Endothelial cell of umbilical vein (primary cell): ENCODE data around the gene ARL1. TPM values are rescaled to one million over a fixed set of nuclear protein-coding genes. Genes with fewer than 3 reads are reported as not detected.
"Not testable (repeated sequence)": the region's sequence is repeated elsewhere in the genome, so short reads cannot be mapped to it uniquely, and the experiment has no call there.

Experiments used
- BruUV-seq: library from RNA; stranded (reverse); fragments of 400-500 nt; replicated peaks from 2 replicates; lab custom pipeline; 2021; lab: Mats Ljungman, UMichigan
- CTCF ChIA-PET: fragments of 300-600, 350-600 bp; sonication (Branson Sonifier 250); formaldehyde crosslinking; loops from one replicate; lab custom pipeline; 2021; ENCODE audit warnings: antibody characterized with exemption, inconsistent platforms; lab: Charles Lee
- POLR2A ChIA-PET: fragments of 300-600, 350-600 bp; sonication (Branson Sonifier 250); formaldehyde crosslinking; loops from one replicate; lab custom pipeline; 2021; ENCODE audit warnings: antibody characterized with exemption, inconsistent platforms; lab: Charles Lee
- DNase-seq: peaks from one replicate; pipeline ENCODE4 v3.0.0-alpha.2; 2011; ENCODE audit warnings: low read depth, low spot score
- FAIRE-seq: peaks from 2 replicates; lab custom pipeline; 2011; peaks lifted over from hg19 to GRCh38; lab: Jason Lieb, UNC
- H2AFZ ChIP-seq: 2 replicates; pipeline ENCODE4 v1.6.0; 2012; ENCODE audit warnings: low read depth, low read length, control low read depth, inconsistent platforms
- H3K27ac ChIP-seq: 2 replicates; pipeline ENCODE4 v1.5.1; 2011; ENCODE audit warnings: low read depth, mild to moderate bottlenecking, control low read depth, low read length, moderate library complexity; ENCODE audit not compliant: insufficient read depth
- H3K27me3 ChIP-seq, 2 experiments: 2 replicates each; pipeline versions ENCODE4 v1.6.0 to v1.6.1; 2011; ENCODE audit warnings: low read length in 2 of 2, mixed read lengths in 1 of 2; ENCODE audit not compliant: control insufficient read depth in 2 of 2, insufficient read depth in 2 of 2
- H3K36me3 ChIP-seq, 2 experiments: 2 replicates in 1 of 2; 3 replicates in 1 of 2; pipeline ENCODE4 v1.5.1; 2011; ENCODE audit warnings: low read length in 2 of 2, mild to moderate bottlenecking in 1 of 2, moderate library complexity in 1 of 2; ENCODE audit not compliant: control insufficient read depth in 2 of 2, insufficient read depth in 2 of 2; ENCODE audit errors: extremely low read depth in 1 of 2
- H3K4me1 ChIP-seq: 3 replicates; pipeline ENCODE4 v1.5.1; 2011; ENCODE audit warnings: mild to moderate bottlenecking, low read length; ENCODE audit not compliant: control insufficient read depth, insufficient read depth; ENCODE audit errors: extremely low read depth
- H3K4me2 ChIP-seq: 2 replicates; pipeline ENCODE4 v1.6.1; 2011; ENCODE audit warnings: low read length, control low read depth, mixed read lengths; ENCODE audit not compliant: insufficient read depth
- H3K4me3 ChIP-seq, 3 experiments: fragments of 200-600 bp in 1 of 3; sonication (generic), shearing (Covaris generic) in 1 of 3; replicated peaks in 1 of 3; 2 replicates each; pipeline ENCODE4 v1.5.1; 2011 to 2016; ENCODE audit warnings: control low read depth in 3 of 3, low read length in 3 of 3, mild to moderate bottlenecking in 2 of 3, inconsistent platforms in 1 of 3, low read depth in 1 of 3, moderate library complexity in 1 of 3; ENCODE audit not compliant: insufficient read depth in 1 of 3
- H3K79me2 ChIP-seq: 2 replicates; pipeline ENCODE4 v1.6.0; 2012; ENCODE audit warnings: low read length, inconsistent platforms; ENCODE audit not compliant: control insufficient read depth, insufficient read depth
- H3K9ac ChIP-seq: replicated peaks from 2 replicates; pipeline ENCODE3; 2011; ENCODE audit warnings: low read length, control low read depth; ENCODE audit not compliant: insufficient read depth; ENCODE audit errors: extremely low read depth
- H3K9me1 ChIP-seq: replicated peaks from 3 replicates; pipeline ENCODE4 v1.6.0; 2011; ENCODE audit warnings: mild to moderate bottlenecking, low read length; ENCODE audit not compliant: control insufficient read depth, insufficient read depth; ENCODE audit errors: extremely low read depth
- H3K9me3 ChIP-seq: replicated peaks from 2 replicates; pipeline ENCODE4 v1.5.1; 2012; ENCODE audit warnings: low read length, inconsistent platforms; ENCODE audit not compliant: control insufficient read depth, insufficient read depth
- H4K20me1 ChIP-seq: replicated peaks from 2 replicates; pipeline ENCODE3; 2011; ENCODE audit warnings: mild to moderate bottlenecking, low read length; ENCODE audit not compliant: control insufficient read depth, insufficient read depth; ENCODE audit errors: extremely low read depth
- CTCF ChIP-seq, 2 donors: IDR thresholded peaks; 1 replicate in 1 of 2; 2 replicates in 1 of 2; pipeline ENCODE4 v1.5.1; 2011; ENCODE audit warnings: low read length in 2 of 2, mild to moderate bottlenecking in 2 of 2, moderate library complexity in 2 of 2, control low read depth in 1 of 2, inconsistent platforms in 1 of 2, low read depth in 1 of 2; ENCODE audit not compliant: insufficient read depth in 1 of 2; ENCODE audit errors: extremely low read depth in 1 of 2
- FOS ChIP-seq: IDR thresholded peaks from 2 replicates; pipeline ENCODE4 v1.6.1; 2011; ENCODE audit warnings: mild to moderate bottlenecking, low read length, moderate library complexity, borderline replicate concordance; ENCODE audit not compliant: insufficient read depth
- GATA2 ChIP-seq: IDR thresholded peaks from 2 replicates; pipeline ENCODE4 v1.7.0; 2011; ENCODE audit warnings: low read depth, mild to moderate bottlenecking, moderate library complexity, mixed read lengths, low read length; ENCODE audit not compliant: insufficient read length, insufficient read depth
- JUN ChIP-seq: IDR thresholded peaks from 2 replicates; pipeline ENCODE4 v1.6.1; 2011; ENCODE audit warnings: borderline replicate concordance, low read depth; ENCODE audit not compliant: insufficient read length, insufficient read depth
- MAX ChIP-seq: IDR thresholded peaks from 2 replicates; pipeline ENCODE4 v1.6.1; 2011; ENCODE audit not compliant: insufficient read depth, insufficient read length
- MYC ChIP-seq: IDR thresholded peaks from one replicate; pipeline ENCODE4 v1.6.1; 2011; ENCODE audit warnings: mild to moderate bottlenecking, low read depth, low read length
- POLR2A ChIP-seq: IDR thresholded peaks from 2 replicates; pipeline ENCODE4 v1.6.1; 2012; ENCODE audit warnings: low read depth, mild to moderate bottlenecking, control low read depth, low read length
- POLR2AphosphoS5 ChIP-seq: IDR thresholded peaks from 2 replicates; pipeline ENCODE4 v1.6.1; 2012; ENCODE audit warnings: low read depth, mild to moderate bottlenecking, control low read depth, low read length, moderate library complexity; ENCODE audit not compliant: insufficient read depth
- dilution Hi-C: fragments of 300-500 bp; cut with MboI; formaldehyde crosslinking; loops from one replicate; pipeline ENCODE4 v1.15.0; 2019; ENCODE audit warnings: low sequenced_read_pairs; ENCODE audit not compliant: extremely low pct_ligation_motif_present
- intact Hi-C: fragments of 100-400 bp; cut with micrococcal nuclease; formaldehyde crosslinking; loops from one replicate; pipeline ENCODE4 v1.10.0; 2022
- polyA plus RNA-seq, 4 experiments: library from polyadenylated mRNA; depleted of rRNA in 3 of 4; stranded (reverse) in 3 of 4; unstranded in 1 of 4; fragments of >200 nt; gene quantifications; 2 replicates each; pipeline versions ENCODE4 v1.2.1 to v1.2.3, GENCODE V29; 2011 to 2012; ENCODE audit warnings: missing spikeins in 1 of 4
- total RNA-seq: library from RNA; stranded (reverse); gene quantifications from 2 replicates; pipeline ENCODE4 v1.2.3, GENCODE V29; 2021

The ARL1 gene
- total and polyA plus RNA-seq, 2 donors (not counting 3 experiments of a cell fraction or from before 2014, with no cell fraction given), result 30.4 to 76.5 TPM

GRCh38 chr12:101414533-101415119, 7.1 kb upstream of the ARL1 start:
- BruUV-seq, result no TSS peak
- no peaks in the 10 kb centered on the region for H3K9me1 ChIP-seq
- dilution Hi-C loops, result no loop called here
- no peaks in the 10 kb centered on the region for H3K9me3 ChIP-seq
- H4K20me1 ChIP-seq, result no peaks in the 10 kb centered on the region
- H2AFZ ChIP-seq, result no peak overlapping the region
- ChIA-PET CTCF (interaction anchor here (0.6 to 1.5 kb wide), 26 partner anchors 9 to 1396 kb away, joined by 3 to 57 read pairs (median 4); partner anchors contain the start of gene GNPTAB), POLR2A (no interaction called here)
- no peak overlapping the region for H3K9ac ChIP-seq
- no peaks in the 10 kb centered on the region for H3K36me3 ChIP-seq
- no peaks in the 10 kb centered on the region for H3K79me2 ChIP-seq
- peak; percentile 83 for FAIRE-seq
- H3K4me2 ChIP-seq, result no peak overlapping the region
- no peak for TF ChIP-seq MAX
- no peak for TF ChIP-seq MYC
- TF ChIP-seq GATA2, result no peak
- TF ChIP-seq JUN, result no peak
- peak; percentile 30 to 39 for TF ChIP-seq CTCF (IDR thresholded peaks at IDR 0.05; ENCODE audit: extremely low read depth in 1 of 2, insufficient read depth in 1 of 2, low read depth in 1 of 2, low read length in 2 of 2)
- TF ChIP-seq POLR2A, result no peak
- TF ChIP-seq POLR2AphosphoS5, result no peak
- TF ChIP-seq FOS, result no peak
- H3K4me3 ChIP-seq, result no peak overlapping the region
- no peaks in the 10 kb centered on the region for H3K4me1 ChIP-seq
- peaks cover 0 to 4% of the 10 kb centered on the region in 2 experiments for H3K27me3 ChIP-seq
- no peak overlapping the region for H3K27ac ChIP-seq
- DNase-seq, result peak; percentile 76
- intact Hi-C loops, result loop anchor here (1.0 to 2.0 kb wide), 5 partner anchors 345 to 522 kb away; partner anchors contain the start of gene GNPTAB

- dilution Hi-C loops, H3K27me3 ChIP-seq, CTCF ChIA-PET, BruUV-seq, DNase-seq, H3K4me3 ChIP-seq, H3K9me1 ChIP-seq, H4K20me1 ChIP-seq, H3K9ac ChIP-seq, H3K27ac ChIP-seq, intact Hi-C loops, H3K9me3 ChIP-seq, H3K36me3 ChIP-seq, FAIRE-seq, H3K4me2 ChIP-seq, POLR2A ChIA-PET, H2AFZ ChIP-seq: not testable (repeated sequence)
- peaks cover 18% of the 10 kb centered on the region for H3K79me2 ChIP-seq
- H3K4me1 ChIP-seq, result peaks cover 13% of the 10 kb centered on the region
Observed at GRCh38 chr12:101410169-101410568, 2.6 kb upstream of the ARL1 start.
